Activated CD8-positive, alpha-beta memory T cell treated with anti-CD3 and anti-CD28 coated beads for 1 hour (primary cell): ENCODE data around the gene CCDC92B.

Experiments used
- DNase-seq, 2 donors: peaks; one replicate each; pipeline ENCODE4 v3.0.0-alpha.2; 2020; ENCODE audit warnings: low read depth in 1 of 2; ENCODE audit errors: extremely low read depth in 1 of 2

The CCDC92B gene

GRCh38 chr17:2779545-2779944 is 30.1 kb upstream of the CCDC92B start:
- DNase-seq: no peak

GRCh38 chr17:2778489-2778888 is 29.0 kb upstream of the CCDC92B start:
- DNase-seq: no peak

GRCh38 chr17:2777242-2777867 is 27.9 kb upstream of the CCDC92B start:
- DNase-seq: no peak

- DNase-seq: no peak
Measured at GRCh38 chr17:2776589-2777241, 27.3 kb upstream of the CCDC92B start.

GRCh38 chr17:2775206-2775605 is 25.8 kb upstream of the CCDC92B start:
- no peak for DNase-seq

- no peak for DNase-seq
Measured at GRCh38 chr17:2770129-2770528, 20.7 kb upstream of the CCDC92B start.

GRCh38 chr17:2758870-2759269 is 9.4 kb upstream of the CCDC92B start:
- no peak for DNase-seq

- DNase-seq: no peak
Measured at GRCh38 chr17:2755891-2756724, 6.7 kb upstream of the CCDC92B start.

- DNase-seq: no peak
Measured at GRCh38 chr17:2751491-2751890, 2.0 kb upstream of the CCDC92B start.

- DNase-seq: no peak
Measured at GRCh38 chr17:2750721-2751120, 1.3 kb upstream of the CCDC92B start.

GRCh38 chr17:2749784-2750181 is 331 bp upstream of the CCDC92B start:
- DNase-seq: peak; percentile 15 to 61

- DNase-seq: no peak
Measured at GRCh38 chr17:2745317-2746037, 4.0 kb downstream of the CCDC92B start.

GRCh38 chr17:2737693-2738092 is 11.8 kb downstream of the CCDC92B start:
- DNase-seq: no peak

GRCh38 chr17:2736956-2737355 is 12.5 kb downstream of the CCDC92B start:
- DNase-seq: no peak

- DNase-seq: no peak
Measured at GRCh38 chr17:2735896-2736295, 13.6 kb downstream of the CCDC92B start.

GRCh38 chr17:2734939-2735338 is 14.5 kb downstream of the CCDC92B start:
- no peak for DNase-seq

GRCh38 chr17:2731807-2732206 is 17.6 kb downstream of the CCDC92B start:
- no peak for DNase-seq

- DNase-seq: no peak
Measured at GRCh38 chr17:2730764-2731353, 18.6 kb downstream of the CCDC92B start.

- no peak for DNase-seq
Measured at GRCh38 chr17:2724784-2725164, 24.7 kb downstream of the CCDC92B start.

GRCh38 chr17:2723997-2724783 is 25.3 kb downstream of the CCDC92B start:
- DNase-seq: no peak
